ENCODE data around the gene WDR77. TPM values are rescaled to one million over a fixed set of nuclear protein-coding genes. Genes with fewer than 3 reads are reported as not detected.
A peak's percentile ranks its signal among the peaks of the same experiment; 100 is the strongest.

Gene WDR77
- total and polyA plus RNA-seq, 9 of the 15 experiments (the other 6 are each of a cell fraction or from before 2014, with no cell fraction given) = 20.6 to 160 (median 75.3) TPM

DNA sequence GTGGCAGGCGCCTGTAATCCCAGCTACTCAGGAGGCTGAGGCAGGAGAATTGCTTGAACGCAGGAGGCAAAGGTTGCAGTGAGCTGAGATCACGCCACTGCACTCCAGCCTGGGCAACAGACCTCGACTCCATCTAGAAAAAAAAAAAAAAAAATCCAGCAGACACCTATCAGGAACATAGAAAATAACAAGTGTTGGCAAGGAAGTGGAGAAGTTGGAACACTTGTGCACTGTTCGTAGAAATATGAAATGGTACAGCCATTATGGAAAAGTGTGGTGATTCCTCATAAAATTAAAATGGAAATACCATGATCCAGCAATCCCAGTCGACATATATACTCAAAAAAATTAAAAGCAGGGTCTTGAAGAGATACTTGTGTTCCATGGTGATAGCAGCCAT, 12.7 kb upstream of the WDR77 start:
- Histone ChIP-seq H3K9me1 (ENCODE audit: control insufficient read depth, insufficient read depth, low read length) (no peaks in the 10 kb centered on the region), H3K36me3 (ENCODE audit: control insufficient read depth, insufficient read depth, low read length) (peaks cover 62% of the 10 kb centered on the region), H3K9ac (ENCODE audit: insufficient read depth in 1 of 2, low read depth in 2 of 2, low read length in 2 of 2) (no peak overlapping the region), H3K9me3 (replicated peaks; ENCODE audit: control insufficient read depth, insufficient read depth, low read depth, low read length) (no peaks in the 10 kb centered on the region), H3K4me1 (replicated peaks in 1 of 2; ENCODE audit: control insufficient read depth in 2 of 2, insufficient read depth in 2 of 2, low read length in 2 of 2) (peaks cover 5 to 16% of the 10 kb centered on the region in 2 experiments; a peak in 4 of 5 replicates), H4K20me1 (replicated peaks; ENCODE audit: control insufficient read depth, insufficient read depth, low read length) (no peaks in the 10 kb centered on the region), H3K4me2 (ENCODE audit: insufficient read depth, low read length) (no peak overlapping the region), H3K27ac (ENCODE audit: extremely low read depth, low read depth, low read length) (no peak overlapping the region), H2AFZ (ENCODE audit: low read depth, low read length) (no peak overlapping the region), H3K4me3 (no peak overlapping the region), H3K27me3 (ENCODE audit: control insufficient read depth in 2 of 2, insufficient read depth in 2 of 2, low read length in 2 of 2) (no peaks in the 10 kb centered on the region), H3K79me2 (ENCODE audit: control insufficient read depth, insufficient read depth, low read length) (peaks cover 10% of the 10 kb centered on the region; the same call in 2 of the 3 replicates)
- ATAC-seq = no peak
- ChIA-PET CTCF (ENCODE audit: low intra/inter-chr PET ratio) (no interaction called here), POLR2A (interaction anchor here (1.0 to 3.7 kb wide), 3 partner anchors 9 to 16 kb away, joined by 3 to 30 read pairs (median 5); partner anchors contain the start of gene WDR77)
- intact Hi-C loops (cut with micrococcal nuclease) = no loop called here
- BruUV-seq (replicated peaks) = no TSS peak
- no peak for DNase-seq (ENCODE audit: extremely low read depth in 1 of 4, low spot score in 3 of 4)
- in situ Hi-C loops (cut with MboI) = no loop called here
- WGBS (ENCODE audit: insufficient coverage, low coverage, missing lambda C conversion rate) = 83% methylated on average over 4 of the region's 6 CpGs
- FAIRE-seq = no peak
- TF ChIP-seq, protein P1, sequence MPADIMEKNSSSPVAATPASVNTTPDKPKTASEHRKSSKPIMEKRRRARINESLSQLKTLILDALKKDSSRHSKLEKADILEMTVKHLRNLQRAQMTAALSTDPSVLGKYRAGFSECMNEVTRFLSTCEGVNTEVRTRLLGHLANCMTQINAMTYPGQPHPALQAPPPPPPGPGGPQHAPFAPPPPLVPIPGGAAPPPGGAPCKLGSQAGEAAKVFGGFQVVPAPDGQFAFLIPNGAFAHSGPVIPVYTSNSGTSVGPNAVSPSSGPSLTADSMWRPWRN (IDR thresholded peaks at IDR 0.05; ENCODE audit: low read depth) = no peak
- TF ChIP-seq NEUROD1 (IDR thresholded peaks at IDR 0.05; ENCODE audit: borderline replicate concordance, low read depth, low read length, partially characterized antibody) (no peak), RBM25 (IDR thresholded peaks at IDR 0.05; ENCODE audit: low read depth, low read length, severe bottlenecking) (peak; percentile 13), ASH1L (IDR thresholded peaks at IDR 0.05; ENCODE audit: borderline replicate concordance, low read depth, partially characterized antibody) (no peak), POLR2A (conservative IDR thresholded peaks at IDR 0.05) (peak; percentile 54), ZNF445 (CRISPR knock-in tag; IDR thresholded peaks at IDR 0.05; ENCODE audit: low read depth) (no peak), MTA3 (IDR thresholded peaks at IDR 0.05; ENCODE audit: borderline replicate concordance) (no peak), ERF (CRISPR knock-in tag; IDR thresholded peaks at IDR 0.05) (no peak), FOXJ3 (CRISPR knock-in tag; IDR thresholded peaks at IDR 0.05) (no peak), ZFP36 (IDR thresholded peaks at IDR 0.05; ENCODE audit: low read depth, low read length, partially characterized antibody) (peak; percentile 46), ESRRA (IDR thresholded peaks at IDR 0.05; ENCODE audit: borderline replicate concordance, low read depth) (no peak), SUPT5H (IDR thresholded peaks at IDR 0.05) (0 out of 2 replicates have a peak, but pooled peaks have one; percentile 50)
- TF ChIP-seq, protein P2, sequence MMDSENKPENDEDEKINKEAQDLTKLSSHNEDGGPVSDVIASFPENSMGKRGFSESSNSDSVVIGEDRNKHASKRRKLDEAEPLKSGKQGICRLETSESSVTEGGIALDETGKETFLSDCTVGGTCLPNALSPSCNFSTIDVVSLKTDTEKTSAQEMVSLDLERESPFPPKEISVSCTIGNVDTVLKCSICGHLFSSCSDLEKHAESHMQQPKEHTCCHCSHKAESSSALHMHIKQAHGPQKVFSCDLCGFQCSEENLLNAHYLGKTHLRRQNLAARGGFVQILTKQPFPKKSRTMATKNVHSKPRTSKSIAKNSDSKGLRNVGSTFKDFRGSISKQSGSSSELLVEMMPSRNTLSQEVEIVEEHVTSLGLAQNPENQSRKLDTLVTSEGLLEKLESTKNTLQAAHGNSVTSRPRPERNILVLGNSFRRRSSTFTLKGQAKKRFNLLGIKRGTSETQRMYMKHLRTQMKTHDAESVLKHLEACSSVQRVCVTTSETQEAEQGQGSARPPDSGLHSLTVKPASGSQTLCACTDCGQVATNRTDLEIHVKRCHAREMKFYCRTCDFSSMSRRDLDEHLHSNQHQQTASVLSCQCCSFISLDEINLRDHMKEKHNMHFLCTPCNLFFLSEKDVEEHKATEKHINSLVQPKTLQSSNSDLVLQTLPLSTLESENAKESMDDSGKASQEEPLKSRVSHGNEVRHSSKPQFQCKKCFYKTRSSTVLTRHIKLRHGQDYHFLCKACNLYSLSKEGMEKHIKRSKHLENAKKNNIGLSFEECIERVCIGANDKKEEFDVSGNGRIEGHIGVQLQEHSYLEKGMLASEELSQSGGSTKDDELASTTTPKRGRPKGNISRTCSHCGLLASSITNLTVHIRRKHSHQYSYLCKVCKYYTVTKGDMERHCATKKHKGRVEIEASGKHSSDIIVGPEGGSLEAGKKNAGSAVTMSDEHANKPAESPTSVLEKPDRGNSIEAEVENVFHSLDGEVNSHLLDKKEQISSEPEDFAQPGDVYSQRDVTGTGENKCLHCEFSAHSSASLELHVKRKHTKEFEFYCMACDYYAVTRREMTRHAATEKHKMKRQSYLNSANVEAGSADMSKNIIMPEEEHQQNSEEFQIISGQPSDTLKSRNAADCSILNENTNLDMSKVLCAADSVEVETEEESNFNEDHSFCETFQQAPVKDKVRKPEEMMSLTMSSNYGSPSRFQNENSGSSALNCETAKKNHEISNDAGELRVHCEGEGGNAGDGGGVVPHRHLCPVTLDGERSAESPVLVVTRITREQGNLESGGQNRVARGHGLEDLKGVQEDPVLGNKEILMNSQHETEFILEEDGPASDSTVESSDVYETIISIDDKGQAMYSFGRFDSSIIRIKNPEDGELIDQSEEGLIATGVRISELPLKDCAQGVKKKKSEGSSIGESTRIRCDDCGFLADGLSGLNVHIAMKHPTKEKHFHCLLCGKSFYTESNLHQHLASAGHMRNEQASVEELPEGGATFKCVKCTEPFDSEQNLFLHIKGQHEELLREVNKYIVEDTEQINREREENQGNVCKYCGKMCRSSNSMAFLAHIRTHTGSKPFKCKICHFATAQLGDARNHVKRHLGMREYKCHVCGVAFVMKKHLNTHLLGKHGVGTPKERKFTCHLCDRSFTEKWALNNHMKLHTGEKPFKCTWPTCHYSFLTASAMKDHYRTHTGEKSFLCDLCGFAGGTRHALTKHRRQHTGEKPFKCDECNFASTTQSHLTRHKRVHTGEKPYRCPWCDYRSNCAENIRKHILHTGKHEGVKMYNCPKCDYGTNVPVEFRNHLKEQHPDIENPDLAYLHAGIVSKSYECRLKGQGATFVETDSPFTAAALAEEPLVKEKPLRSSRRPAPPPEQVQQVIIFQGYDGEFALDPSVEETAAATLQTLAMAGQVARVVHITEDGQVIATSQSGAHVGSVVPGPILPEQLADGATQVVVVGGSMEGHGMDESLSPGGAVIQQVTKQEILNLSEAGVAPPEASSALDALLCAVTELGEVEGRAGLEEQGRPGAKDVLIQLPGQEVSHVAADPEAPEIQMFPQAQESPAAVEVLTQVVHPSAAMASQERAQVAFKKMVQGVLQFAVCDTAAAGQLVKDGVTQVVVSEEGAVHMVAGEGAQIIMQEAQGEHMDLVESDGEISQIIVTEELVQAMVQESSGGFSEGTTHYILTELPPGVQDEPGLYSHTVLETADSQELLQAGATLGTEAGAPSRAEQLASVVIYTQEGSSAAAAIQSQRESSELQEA (IDR thresholded peaks at IDR 0.05; ENCODE audit: low read depth) = peak; percentile 51; the same call in 1 of the 2 replicates
- TF ChIP-seq, protein P3, sequence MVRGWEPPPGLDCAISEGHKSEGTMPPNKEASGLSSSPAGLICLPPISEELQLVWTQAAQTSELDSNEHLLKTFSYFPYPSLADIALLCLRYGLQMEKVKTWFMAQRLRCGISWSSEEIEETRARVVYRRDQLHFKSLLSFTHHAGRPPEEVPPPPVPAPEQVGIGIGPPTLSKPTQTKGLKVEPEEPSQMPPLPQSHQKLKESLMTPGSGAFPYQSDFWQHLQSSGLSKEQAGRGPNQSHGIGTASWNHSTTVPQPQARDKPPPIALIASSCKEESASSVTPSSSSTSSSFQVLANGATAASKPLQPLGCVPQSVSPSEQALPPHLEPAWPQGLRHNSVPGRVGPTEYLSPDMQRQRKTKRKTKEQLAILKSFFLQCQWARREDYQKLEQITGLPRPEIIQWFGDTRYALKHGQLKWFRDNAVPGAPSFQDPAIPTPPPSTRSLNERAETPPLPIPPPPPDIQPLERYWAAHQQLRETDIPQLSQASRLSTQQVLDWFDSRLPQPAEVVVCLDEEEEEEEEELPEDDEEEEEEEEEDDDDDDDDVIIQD (CRISPR knock-in tag; IDR thresholded peaks at IDR 0.05) = no peak
